K562 (cell line): Measurements from ENCODE around the gene ZMIZ1. TPM values are rescaled to one million over a fixed set of nuclear protein-coding genes. Genes with fewer than 3 reads are reported as not detected.

Source experiments
- GATAD2B ChIP-seq: fragments of 450-650 bp; IDR thresholded peaks from 2 replicates; pipeline ENCODE4 v1.6.1; 2017; ENCODE audit warnings: mild to moderate bottlenecking, borderline replicate concordance
- GTF2B ChIP-seq: IDR thresholded peaks from 2 replicates; pipeline ENCODE4 v1.6.1; 2011; ENCODE audit not compliant: insufficient read length; ENCODE audit errors: extremely low read depth
- HDAC2 ChIP-seq: fragments of 450-650 bp; IDR thresholded peaks from 2 replicates; pipeline ENCODE4 v1.6.1; 2016; ENCODE audit warnings: mild to moderate bottlenecking
- IRF2 ChIP-seq: sonication (generic); formaldehyde crosslinking; IDR thresholded peaks from 2 replicates; pipeline ENCODE4 v1.8.1; 2022; ENCODE audit warnings: mild to moderate bottlenecking, missing genetic modification reagents
- MIER1 ChIP-seq: fragments of 450-650 bp; IDR thresholded peaks from 2 replicates; pipeline ENCODE4 v1.6.1; 2016; ENCODE audit warnings: antibody characterized with exemption, mild to moderate bottlenecking, low read depth
- MNT ChIP-seq, 2 experiments: fragments of 450-650 bp; conservative IDR thresholded peaks; 2 replicates each; pipeline ENCODE4 v1.6.1; 2017; ENCODE audit warnings: mild to moderate bottlenecking in 2 of 2, moderate library complexity in 2 of 2
- NCOA4 ChIP-seq: fragments of 450-650 bp; IDR thresholded peaks from 2 replicates; pipeline ENCODE4 v1.6.1; 2018; ENCODE audit warnings: mild to moderate bottlenecking; ENCODE audit not compliant: partially characterized antibody
- NR2F6 ChIP-seq: fragments of 450-650 bp; formaldehyde crosslinking; IDR thresholded peaks from 2 replicates; pipeline ENCODE4 v1.4.0; 2020; ENCODE audit warnings: mild to moderate bottlenecking
- RBM25 ChIP-seq: fragments of 200-400 bp; formaldehyde crosslinking; IDR thresholded peaks from 2 replicates; pipeline ENCODE4 v1.6.1; 2018; ENCODE audit warnings: low read length, low read depth, moderate library complexity; ENCODE audit not compliant: severe bottlenecking
- REST ChIP-seq, 2 experiments: fragments of 450-650 bp; formaldehyde crosslinking in 1 of 2; IDR thresholded peaks; 2 replicates each; pipeline versions ENCODE4 v1.4.0 to v1.6.1; 2014 to 2020; ENCODE audit warnings: mild to moderate bottlenecking in 2 of 2, borderline replicate concordance in 1 of 2, low read depth in 1 of 2
- SNIP1 ChIP-seq: fragments of 450-650 bp; IDR thresholded peaks from 2 replicates; pipeline ENCODE4 v1.7.1; 2017; ENCODE audit warnings: low read depth, mild to moderate bottlenecking
- SPI1 ChIP-seq: IDR thresholded peaks from 2 replicates; pipeline ENCODE4 v1.6.1; 2011; ENCODE audit warnings: low read depth, low read length, control low read depth, borderline replicate concordance
- TAF9B ChIP-seq: fragments of 450-650 bp; IDR thresholded peaks from 2 replicates; pipeline ENCODE4 v1.6.1; 2018; ENCODE audit warnings: mild to moderate bottlenecking; ENCODE audit not compliant: partially characterized antibody
- ZNF507 ChIP-seq: conservative IDR thresholded peaks from 2 replicates; pipeline ENCODE4 v1.6.1; 2017; ENCODE audit warnings: missing genetic modification characterization, missing compliant biosample characterization
- polyA plus RNA-seq, 8 experiments: library from polyadenylated mRNA; depleted of rRNA in 4 of 8; stranded (reverse) in 5 of 8; unstranded in 3 of 8; fragments of >200 nt; fragmentation: Nextera tagmentation in 2 of 8; fragmentation: Illumina TruSeq in 1 of 8; extraction: Ambion mirVana in 2 of 8; extraction: Trizol in 1 of 8; gene quantifications; 2 replicates each; pipeline versions ENCODE4 v1.2.1 to v1.2.3, GENCODE V29; 2011 to 2014; ENCODE audit warnings: inconsistent platforms in 1 of 8, missing spikeins in 1 of 8
- total RNA-seq, 7 experiments: library from RNA; depleted of rRNA in 6 of 7; stranded (reverse); fragments of >200 nt in 6 of 7; fragmentation: Illumina TruSeq in 2 of 7; extraction: Trizol in 2 of 7; gene quantifications; 2 replicates each; pipeline versions ENCODE4 v1.2.1 to v1.2.3, GENCODE V29; 2011 to 2021; ENCODE audit warnings: low replicate concordance in 1 of 7

ZMIZ1 gene
- total and polyA plus RNA-seq, 9 of the 15 experiments (the other 6 are each of a cell fraction or from before 2014, with no cell fraction given), result 1.0 to 37.3 (median 4.3) TPM

- TF ChIP-seq REST (IDR thresholded peaks at IDR 0.05; ENCODE audit: borderline replicate concordance) (peak; percentile 40; the same call in 1 of the 2 replicates), REST (CRISPR knock-in tag; IDR thresholded peaks at IDR 0.05; ENCODE audit: low read depth) (no peak), SNIP1 (no peak), TAF9B (no peak), NCOA4 (no peak), HDAC2 (no peak), GATAD2B (no peak), GTF2B (no peak), NR2F6 (CRISPR knock-in tag) (no peak), MNT (conservative IDR thresholded peaks at IDR 0.05) (no peak), ZNF507 (no peak), IRF2 (CRISPR knock-in tag) (no peak), SPI1 (peak; percentile 94), RBM25 (peak; percentile 64), MIER1 (no peak)
These were observed 133.6 kb downstream of the ZMIZ1 start (continued) for GRCh38 chr10:79202188-79203013.
